ENCODE results near the gene CFAP97D1.

DNA sequence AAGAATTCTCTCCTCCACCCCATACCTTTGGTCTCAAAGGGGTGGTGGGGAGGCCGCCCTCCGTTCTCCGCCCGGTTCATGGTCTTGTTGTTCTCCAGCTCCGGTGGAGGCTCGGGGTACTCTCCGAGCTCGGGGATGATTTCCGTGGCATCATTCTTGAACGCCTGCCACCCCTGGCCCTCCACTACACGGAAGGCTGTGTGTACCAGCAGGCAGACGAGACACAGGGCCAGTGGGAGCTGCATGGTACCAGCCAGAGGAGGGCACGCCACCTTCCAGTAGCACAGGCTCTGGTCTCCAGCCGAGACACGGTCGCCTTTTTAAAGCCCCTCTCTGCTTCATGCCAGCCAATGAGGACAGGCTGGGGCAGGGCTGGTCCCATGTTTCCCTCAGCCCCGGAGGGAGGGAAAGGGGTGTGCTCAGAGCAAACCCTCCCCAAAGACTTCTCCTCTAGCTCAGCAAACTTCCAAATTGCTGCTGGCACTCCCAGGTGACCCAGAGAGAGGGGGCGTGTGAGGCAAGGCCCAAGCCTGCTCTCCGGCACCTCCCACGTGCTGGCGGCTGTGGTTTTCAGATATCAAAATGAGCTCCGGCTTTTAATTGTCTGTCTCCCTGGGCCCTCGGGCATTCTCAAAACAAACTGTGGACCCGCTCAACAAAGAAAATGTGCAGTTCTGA lies 21.6 kb upstream of the CFAP97D1 start, which contains the start of gene SOST:
- TF ChIP-seq, protein P1, sequence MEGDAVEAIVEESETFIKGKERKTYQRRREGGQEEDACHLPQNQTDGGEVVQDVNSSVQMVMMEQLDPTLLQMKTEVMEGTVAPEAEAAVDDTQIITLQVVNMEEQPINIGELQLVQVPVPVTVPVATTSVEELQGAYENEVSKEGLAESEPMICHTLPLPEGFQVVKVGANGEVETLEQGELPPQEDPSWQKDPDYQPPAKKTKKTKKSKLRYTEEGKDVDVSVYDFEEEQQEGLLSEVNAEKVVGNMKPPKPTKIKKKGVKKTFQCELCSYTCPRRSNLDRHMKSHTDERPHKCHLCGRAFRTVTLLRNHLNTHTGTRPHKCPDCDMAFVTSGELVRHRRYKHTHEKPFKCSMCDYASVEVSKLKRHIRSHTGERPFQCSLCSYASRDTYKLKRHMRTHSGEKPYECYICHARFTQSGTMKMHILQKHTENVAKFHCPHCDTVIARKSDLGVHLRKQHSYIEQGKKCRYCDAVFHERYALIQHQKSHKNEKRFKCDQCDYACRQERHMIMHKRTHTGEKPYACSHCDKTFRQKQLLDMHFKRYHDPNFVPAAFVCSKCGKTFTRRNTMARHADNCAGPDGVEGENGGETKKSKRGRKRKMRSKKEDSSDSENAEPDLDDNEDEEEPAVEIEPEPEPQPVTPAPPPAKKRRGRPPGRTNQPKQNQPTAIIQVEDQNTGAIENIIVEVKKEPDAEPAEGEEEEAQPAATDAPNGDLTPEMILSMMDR (conservative IDR thresholded peaks at IDR 0.05; ENCODE audit: low read length) = no peak
- no peak for TF ChIP-seq EZH2phosphoT487 (IDR thresholded peaks at IDR 0.05; ENCODE audit: borderline replicate concordance, low read depth, low read length)
